Retinal pigment epithelial cell (primary cell): ENCODE measurements around the gene P2RX1.

Source experiments
- DNase-seq: peaks from one replicate; pipeline ENCODE4 v3.0.0-alpha.2; 2010; ENCODE audit warnings: low read depth
- H3K4me3 ChIP-seq: 2 replicates; pipeline ENCODE4 v1.5.1; 2011; ENCODE audit warnings: mild to moderate bottlenecking, low read length, control low read depth, moderate library complexity
- CTCF ChIP-seq: conservative IDR thresholded peaks from 2 replicates; pipeline ENCODE4 v1.5.1; 2011; ENCODE audit warnings: low read depth, low read length, control low read depth, inconsistent platforms

Gene P2RX1

GRCh38 chr17:3894911-3895343, 21.3 kb downstream of the P2RX1 start:
- TF ChIP-seq CTCF: no peak
- no peak for DNase-seq
- no peak overlapping the region for H3K4me3 ChIP-seq

GRCh38 chr17:3894188-3894587, 22.1 kb downstream of the P2RX1 start:
- no peak for DNase-seq
- no peak overlapping the region for H3K4me3 ChIP-seq
- no peak for TF ChIP-seq CTCF

- peak overlapping the region; percentile 47 for H3K4me3 ChIP-seq
- no peak for TF ChIP-seq CTCF
- DNase-seq: no peak
These were observed 22.5 kb downstream of the P2RX1 start for GRCh38 chr17:3893720-3894116.

- TF ChIP-seq CTCF: no peak
- H3K4me3 ChIP-seq: peak within 1 kb of the TSS; percentile 51
- DNase-seq: no peak
These were observed 23.1 kb downstream of the P2RX1 start, which contains the start of gene CAMKK1 for GRCh38 chr17:3893003-3893719. CAMKK1 (minus strand) TSS chr17:3893053; CDS start chr17:3885687, 7,366 bp downstream.

GRCh38 chr17:3892095-3892998, 23.9 kb downstream of the P2RX1 start:
- TF ChIP-seq CTCF: no peak
- H3K4me3 ChIP-seq: peak overlapping the region; percentile 51
- no peak for DNase-seq

- H3K4me3 ChIP-seq: peak overlapping the region; percentile 51
- TF ChIP-seq CTCF: no peak
- no peak for DNase-seq
These were observed 24.6 kb downstream of the P2RX1 start for GRCh38 chr17:3891626-3892094.
